ENCODE measurements around the gene TLE7. TPM values are rescaled to one million over a fixed set of nuclear protein-coding genes. Genes with fewer than 3 reads are reported as not detected.
A peak's percentile ranks its signal among the peaks of the same experiment; 100 is the strongest.

TLE7 gene
- total RNA-seq, 4 donors from 2014 or later, result not detected

GRCh38 chr16:71472931-71473330, 31.1 kb upstream of the TLE7 start:
- no peak overlapping the region for H3K4me3 ChIP-seq (ENCODE audit: low read depth, poor library complexity, severe bottlenecking)
- DNase-seq (ENCODE audit: low spot score in 2 of 2), result no peak
- TF ChIP-seq CTCF (IDR thresholded peaks at IDR 0.05) (no peak), POLR2A (IDR thresholded peaks at IDR 0.05) (no peak)
- intact Hi-C loops (cut with DNase I; ENCODE audit: low total_unique reads), result no loop called here
- WGBS, 2 donors, result 93 to 94% methylated on average over 2 of the region's 2 CpGs

- TF ChIP-seq CTCF (IDR thresholded peaks at IDR 0.05) (no peak), POLR2A (IDR thresholded peaks at IDR 0.05) (no peak)
- intact Hi-C loops (cut with DNase I; ENCODE audit: low total_unique reads), result no loop called here
- no peak overlapping the region for H3K4me3 ChIP-seq (ENCODE audit: low read depth, poor library complexity, severe bottlenecking)
- DNase-seq (ENCODE audit: low spot score in 2 of 2), result no peak
- WGBS, 2 donors, result 76% methylated on average over 2 of the region's 2 CpGs
Measured at GRCh38 chr16:71472051-71472450, 30.2 kb upstream of the TLE7 start.

GRCh38 chr16:71467810-71468209, 26.0 kb upstream of the TLE7 start:
- H3K4me3 ChIP-seq (ENCODE audit: low read depth, poor library complexity, severe bottlenecking), result no peak overlapping the region
- TF ChIP-seq CTCF (IDR thresholded peaks at IDR 0.05) (no peak), POLR2A (IDR thresholded peaks at IDR 0.05) (no peak)
- intact Hi-C loops (cut with DNase I; ENCODE audit: low total_unique reads), result no loop called here
- DNase-seq (ENCODE audit: low spot score in 2 of 2), result no peak
- whole genome bisulfite sequencing, 2 donors, result 26 to 28% methylated on average over 9 of the region's 9 CpGs

DNA sequence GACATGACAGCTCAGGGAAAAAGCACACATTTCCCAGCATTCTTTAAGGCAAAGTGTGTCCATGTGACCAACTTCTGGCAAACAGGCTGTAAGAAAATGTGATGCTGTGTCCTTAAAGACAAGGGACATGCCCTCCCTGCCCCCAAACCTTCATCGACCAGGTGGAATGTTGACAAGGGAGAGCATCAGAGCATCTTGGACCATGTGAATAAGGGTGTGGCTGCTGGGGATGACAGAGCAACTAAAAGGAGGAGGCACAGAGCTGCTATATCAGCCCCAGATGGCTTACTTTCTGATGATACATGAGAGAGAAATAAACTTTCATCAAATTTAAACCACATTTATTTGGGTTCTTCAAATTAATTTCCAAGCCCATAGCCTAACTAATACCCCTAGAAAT, 22.4 kb upstream of the TLE7 start:
- intact Hi-C loops (cut with DNase I; ENCODE audit: low total_unique reads), result no loop called here
- DNase-seq (ENCODE audit: low spot score in 2 of 2), result no peak

DNA sequence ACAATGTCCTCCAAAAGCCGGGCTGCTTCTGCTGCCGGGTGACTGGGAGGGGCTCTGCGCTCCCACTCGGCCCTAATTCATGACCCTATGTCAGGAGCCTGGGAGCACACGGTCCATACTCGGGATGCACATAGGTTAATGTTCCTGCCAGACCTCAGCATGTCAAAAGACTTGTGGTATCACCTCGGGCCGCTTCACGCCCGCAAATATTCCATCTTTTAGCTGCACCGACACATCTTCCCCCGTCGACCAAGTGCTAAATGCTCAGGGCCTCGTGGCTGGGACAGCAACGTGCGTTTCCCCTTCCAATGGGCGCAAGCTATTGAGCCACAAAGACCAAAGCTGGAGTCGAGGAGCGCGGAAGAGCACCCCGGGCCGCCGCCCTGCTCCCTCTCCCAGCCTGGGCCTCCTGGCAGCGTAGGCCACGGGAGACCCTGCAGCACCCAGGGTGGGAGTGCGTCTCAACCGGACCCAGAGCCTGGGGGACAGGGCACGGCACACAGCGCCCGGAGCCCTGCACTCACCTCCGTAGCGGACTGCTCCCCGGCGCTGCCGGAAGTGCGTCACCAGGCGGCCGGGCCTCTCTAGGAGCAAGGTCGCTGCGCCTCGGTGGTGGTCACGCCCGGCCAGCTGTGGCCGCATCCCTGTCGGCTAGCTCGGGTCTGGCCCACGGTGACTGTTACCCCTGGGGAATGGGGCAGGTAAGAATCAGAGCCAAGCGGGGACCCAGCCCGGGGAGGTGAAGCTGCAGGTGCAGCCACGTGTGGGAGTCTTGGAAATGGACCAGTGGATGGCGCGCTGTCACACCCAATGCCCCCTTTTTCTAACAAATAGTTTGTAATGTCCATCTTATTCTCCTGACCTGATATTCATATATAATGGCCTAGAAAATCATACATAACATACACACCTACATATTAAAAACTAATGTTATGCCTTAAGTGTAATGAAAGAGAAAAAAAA, 20.1 kb upstream of the TLE7 start, which contains the start of gene ZNF23:
Gene ZNF23, minus strand, starts transcription at position 562 of the 963 bp plus-strand sequence. CDS start 5,451 bp downstream, outside the sequence.
- peak within 1 kb of the TSS; percentile 98 for H3K4me3 ChIP-seq (ENCODE audit: low read depth, poor library complexity, severe bottlenecking)
- TF ChIP-seq CTCF (IDR thresholded peaks at IDR 0.05), result no peak
- TF ChIP-seq POLR2A (IDR thresholded peaks at IDR 0.05), result no peak
- WGBS, 2 donors, result 1% methylated on average over 38 to 47 of the region's 52 CpGs
- intact Hi-C loops (cut with DNase I; ENCODE audit: low total_unique reads), result no loop called here
- DNase-seq (ENCODE audit: low spot score in 2 of 2), result peak; percentile 79 to 96

More for the DNA sequence above, 22.4 kb upstream of the TLE7 start:
- no peak overlapping the region for H3K4me3 ChIP-seq (ENCODE audit: low read depth, poor library complexity, severe bottlenecking)
- 50 to 65% methylated on average over 1 of the region's 1 CpG for WGBS, 2 donors
- TF ChIP-seq POLR2A (IDR thresholded peaks at IDR 0.05) (no peak), CTCF (IDR thresholded peaks at IDR 0.05) (no peak)

Data from lower leg skin (tissue), 4 donors.